Kidney epithelial cell (primary cell): ENCODE data around the gene U2SURP. TPM values are rescaled to one million over a fixed set of nuclear protein-coding genes. Genes with fewer than 3 reads are reported as not detected.

Source experiments
- DNase-seq: peaks from one replicate; pipeline ENCODE4 v3.0.0-alpha.2; 2010; ENCODE audit warnings: low read depth
- H3K27me3 ChIP-seq: 2 replicates; pipeline ENCODE4 v1.6.0; 2011; ENCODE audit warnings: low read length; ENCODE audit not compliant: control insufficient read depth, insufficient read depth
- H3K36me3 ChIP-seq: 2 replicates; pipeline ENCODE4 v1.5.1; 2011; ENCODE audit warnings: low read length; ENCODE audit not compliant: control insufficient read depth, insufficient read depth
- H3K4me3 ChIP-seq: 2 replicates; pipeline ENCODE4 v1.5.1; 2011; ENCODE audit warnings: low read depth, mild to moderate bottlenecking, control low read depth, low read length
- CTCF ChIP-seq: IDR thresholded peaks from 2 replicates; pipeline ENCODE4 v1.5.1; 2011; ENCODE audit warnings: mild to moderate bottlenecking, moderate library complexity, low read length, control low read depth, inconsistent platforms; ENCODE audit not compliant: insufficient read depth, poor library complexity, severe bottlenecking
- total RNA-seq: library from RNA; depleted of rRNA; stranded (reverse); fragments of >200 nt; gene quantifications from 2 replicates; pipeline ENCODE4 v1.2.3, GENCODE V29; 2015

The U2SURP gene
- total RNA-seq, 1 donor from 2014 or later: 60.6 TPM

GRCh38 chr3:143090486-143090885 is 89.1 kb downstream of the U2SURP start:
- no peak overlapping the region for H3K4me3 ChIP-seq
- no peak for DNase-seq
- H3K27me3 ChIP-seq: no peaks in the 10 kb centered on the region
- H3K36me3 ChIP-seq: no peaks in the 10 kb centered on the region
- TF ChIP-seq CTCF: no peak

GRCh38 chr3:143090976-143091837 is 89.8 kb downstream of the U2SURP start:
- no peak for TF ChIP-seq CTCF
- Histone ChIP-seq H3K36me3 (no peaks in the 10 kb centered on the region), H3K27me3 (no peaks in the 10 kb centered on the region), H3K4me3 (no peak overlapping the region)
- no peak for DNase-seq

DNA sequence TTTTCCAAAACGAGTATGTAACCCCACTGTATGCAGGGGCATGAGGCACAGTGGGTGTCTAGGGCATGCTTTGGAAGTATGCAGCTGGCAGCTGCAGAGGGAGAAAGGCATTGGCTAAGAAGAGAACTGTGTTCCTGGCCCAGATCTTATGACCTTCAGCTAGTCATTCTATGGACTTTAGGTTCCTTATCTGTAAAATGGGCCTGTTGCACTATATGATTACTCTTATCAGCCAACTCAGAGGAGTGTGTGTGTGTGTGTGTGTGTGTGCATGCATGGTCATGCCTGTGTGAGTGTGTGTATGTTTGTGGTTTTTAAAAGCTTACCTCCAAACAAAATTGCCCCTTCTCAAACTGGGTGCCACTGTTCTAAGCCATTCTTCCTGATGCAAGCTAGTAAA is 90.8 kb downstream of the U2SURP start:
- H3K4me3 ChIP-seq: no peak overlapping the region
- H3K36me3 ChIP-seq: no peaks in the 10 kb centered on the region
- no peak for DNase-seq
- H3K27me3 ChIP-seq: no peaks in the 10 kb centered on the region
- TF ChIP-seq CTCF: no peak

DNA sequence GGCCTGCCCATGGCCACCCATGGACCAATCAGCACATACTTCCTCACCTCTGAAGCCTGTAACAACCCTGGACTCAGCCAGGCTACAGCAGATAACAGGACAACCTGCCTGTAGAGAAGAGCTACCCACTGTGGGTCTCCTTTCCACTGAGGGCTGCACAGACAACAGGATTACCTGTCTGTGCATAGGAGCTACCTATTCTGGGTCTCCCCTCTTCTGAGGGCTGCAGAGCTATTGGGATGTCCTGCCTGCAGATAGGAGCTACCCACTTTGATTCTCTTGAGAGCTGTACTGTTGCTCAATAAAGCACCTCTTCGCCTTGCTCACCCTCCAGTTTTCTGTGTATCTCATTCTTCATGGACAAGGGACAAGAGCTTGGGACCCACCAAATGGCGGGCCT is 94.4 kb downstream of the U2SURP start:
- no peak for DNase-seq
- H3K27me3 ChIP-seq: no peaks in the 10 kb centered on the region
- no peak for TF ChIP-seq CTCF
- no peaks in the 10 kb centered on the region for H3K36me3 ChIP-seq
- no peak overlapping the region for H3K4me3 ChIP-seq

- Histone ChIP-seq H3K27me3 (no peaks in the 10 kb centered on the region), H3K4me3 (no peak overlapping the region), H3K36me3 (no peaks in the 10 kb centered on the region)
- no peak for DNase-seq
- no peak for TF ChIP-seq CTCF
Observed at GRCh38 chr3:143098032-143098764, 96.8 kb downstream of the U2SURP start.
